ENCODE results near the gene CLEC16A.

CLEC16A gene

DNA sequence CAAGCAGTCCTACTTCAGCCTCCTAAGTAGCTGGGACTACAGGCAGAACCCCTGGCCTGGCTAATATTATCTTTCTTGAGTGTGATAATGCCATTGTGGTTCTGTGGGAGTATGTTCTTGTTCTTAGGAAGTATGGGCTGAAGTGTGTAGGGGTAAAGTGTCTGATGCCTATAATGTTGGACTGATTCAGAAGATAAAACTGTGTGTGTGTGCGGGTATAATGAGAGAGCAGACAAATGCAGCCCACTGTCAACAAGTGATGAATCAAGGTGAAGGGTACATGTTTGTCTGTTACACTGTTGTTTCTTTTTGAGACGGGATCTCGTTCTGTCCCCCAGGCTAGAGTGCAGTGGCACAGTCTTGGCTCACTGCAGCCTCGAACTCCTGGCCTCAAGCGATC is 127.5 kb downstream of the CLEC16A start:
- peak; percentile 46 for DNase-seq

DNA sequence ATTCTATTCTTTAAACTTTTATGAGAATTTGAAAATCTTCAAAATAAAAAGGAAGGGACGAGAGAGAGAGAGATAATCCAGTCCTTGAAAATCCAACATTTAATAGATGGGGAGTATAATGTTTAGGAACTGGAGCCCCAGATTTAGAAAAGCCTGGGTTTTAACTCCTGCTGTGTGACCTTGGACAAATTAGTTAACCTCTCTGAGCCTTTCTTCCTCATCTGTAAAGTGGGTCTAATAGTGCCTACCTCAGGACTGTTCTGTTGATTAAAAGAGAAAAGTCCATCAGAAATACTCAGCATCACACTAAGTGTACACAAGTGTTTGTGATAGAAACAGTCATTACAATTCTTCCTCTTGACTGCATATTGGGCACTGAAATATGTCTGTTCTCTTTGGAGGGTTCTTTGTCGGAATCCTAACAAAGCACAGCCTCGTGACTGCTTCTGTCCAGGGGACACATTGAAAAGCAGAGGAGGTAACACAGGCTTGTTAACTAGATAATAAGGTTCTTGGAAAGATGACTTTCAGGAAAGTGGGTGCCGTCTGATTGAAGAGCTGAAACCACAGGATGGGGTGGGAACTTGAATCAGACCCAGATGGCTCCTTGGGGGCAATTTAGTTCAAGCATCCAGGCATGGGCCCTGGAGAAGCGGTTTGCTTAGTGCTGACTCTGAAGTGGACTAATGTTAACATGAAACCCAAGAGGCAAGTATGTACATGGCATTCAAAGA is 128.2 kb downstream of the CLEC16A start:
- peak; percentile 89 for DNase-seq

DNA sequence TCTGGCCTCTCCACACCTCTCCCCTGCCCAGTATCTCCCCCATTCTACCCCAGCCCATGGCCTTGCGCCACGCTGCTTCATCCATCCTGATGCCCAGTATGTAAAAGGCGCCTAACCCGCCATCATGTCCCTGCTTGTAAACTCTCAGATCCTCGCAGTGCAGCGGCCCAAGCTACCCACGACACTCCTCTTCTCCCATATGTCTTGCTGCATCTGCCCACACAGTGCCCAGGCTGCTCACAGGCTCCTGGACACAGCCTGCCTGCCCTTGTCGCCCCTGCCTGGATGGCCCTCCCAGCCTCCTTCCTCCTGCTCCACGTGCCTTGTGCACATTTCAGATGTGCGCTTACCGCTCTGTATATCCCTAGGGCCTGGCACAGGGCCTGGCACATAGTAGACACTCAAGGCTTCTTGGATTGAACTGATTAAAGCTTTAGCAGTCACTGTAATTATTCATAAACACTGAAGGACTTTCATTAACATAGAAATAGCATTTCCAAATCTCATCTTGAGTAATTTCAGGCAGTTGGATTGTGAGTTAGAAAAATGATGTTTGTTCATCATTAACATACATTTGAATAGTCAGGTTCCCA is 129.1 kb downstream of the CLEC16A start:
- DNase-seq: no peak

DNA sequence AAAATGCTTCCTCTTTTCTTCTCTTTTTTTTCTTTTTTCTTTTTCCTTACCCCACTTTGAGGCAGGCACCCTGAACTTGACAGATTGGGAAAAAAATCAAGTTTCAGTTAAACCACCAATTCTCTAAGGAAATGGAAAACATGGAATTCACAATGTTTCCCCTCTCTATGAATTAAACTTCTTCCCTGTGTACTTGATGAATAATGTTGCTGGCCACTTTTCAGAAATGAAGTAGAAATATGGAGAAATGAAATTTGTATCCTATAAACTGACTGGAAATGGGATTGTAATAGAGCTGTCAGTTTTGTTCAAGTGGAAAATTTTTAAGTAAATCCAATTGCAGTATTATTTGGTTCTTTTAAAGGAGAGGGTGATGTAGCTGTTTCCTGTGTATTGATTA is 129.8 kb downstream of the CLEC16A start:
- DNase-seq: no peak

DNA sequence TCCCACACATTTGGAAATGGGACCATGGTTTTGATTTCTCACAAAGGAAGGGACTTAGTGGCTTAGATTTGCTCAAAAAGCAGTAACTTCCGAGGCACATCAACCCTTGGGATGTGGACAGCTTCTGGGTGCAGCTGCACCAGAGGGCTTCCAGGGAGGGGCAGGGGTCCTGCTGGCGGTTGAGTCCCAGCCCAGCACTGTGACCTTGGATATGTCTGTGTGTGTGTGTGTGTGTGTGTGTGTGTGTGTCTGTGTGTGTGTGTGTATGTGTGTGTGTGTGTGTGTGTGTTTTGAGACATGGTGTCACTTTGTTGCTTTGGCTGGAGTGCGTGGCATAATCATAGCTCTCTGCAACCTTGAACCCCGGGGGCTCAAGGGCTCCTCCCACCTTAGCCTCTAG is 130.8 kb downstream of the CLEC16A start:
- no peak for DNase-seq

DNA sequence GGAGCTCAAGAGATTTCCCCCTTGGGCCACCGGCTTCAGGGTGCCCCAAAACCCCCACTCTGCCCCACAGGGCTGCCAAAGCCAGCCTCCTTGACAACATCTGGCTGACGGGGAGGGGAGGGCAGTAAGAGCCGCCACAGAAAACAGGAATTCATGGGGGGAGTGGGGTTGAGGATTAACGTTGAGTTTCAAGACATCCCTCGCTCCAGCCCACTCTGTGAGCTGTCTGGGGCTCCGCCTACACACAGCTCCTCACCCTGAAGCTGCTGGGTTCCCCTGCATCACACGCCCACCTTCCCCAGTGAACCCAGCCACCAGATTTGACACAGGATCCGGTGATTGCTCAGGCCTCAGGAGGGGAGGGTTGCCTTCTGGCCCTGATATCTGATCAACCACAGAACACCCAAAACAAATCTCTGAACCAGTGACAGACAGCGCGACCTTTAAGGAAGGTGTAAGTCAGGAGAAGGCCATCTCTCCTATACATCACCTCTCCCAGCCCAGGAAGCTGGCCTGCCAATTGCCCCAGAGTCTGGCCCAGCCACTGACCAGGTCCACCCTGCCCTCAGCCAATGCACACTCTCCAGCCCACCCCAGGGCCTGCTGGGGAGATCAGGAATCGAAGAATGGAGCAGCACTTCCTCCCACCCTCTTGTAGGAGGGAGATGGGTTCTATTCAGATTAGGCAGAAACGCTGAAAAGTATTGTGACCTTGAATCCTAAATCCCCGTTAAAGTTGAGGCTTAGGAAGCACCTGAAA is 132.1 kb downstream of the CLEC16A start:
- DNase-seq: peak; percentile 40

DNA sequence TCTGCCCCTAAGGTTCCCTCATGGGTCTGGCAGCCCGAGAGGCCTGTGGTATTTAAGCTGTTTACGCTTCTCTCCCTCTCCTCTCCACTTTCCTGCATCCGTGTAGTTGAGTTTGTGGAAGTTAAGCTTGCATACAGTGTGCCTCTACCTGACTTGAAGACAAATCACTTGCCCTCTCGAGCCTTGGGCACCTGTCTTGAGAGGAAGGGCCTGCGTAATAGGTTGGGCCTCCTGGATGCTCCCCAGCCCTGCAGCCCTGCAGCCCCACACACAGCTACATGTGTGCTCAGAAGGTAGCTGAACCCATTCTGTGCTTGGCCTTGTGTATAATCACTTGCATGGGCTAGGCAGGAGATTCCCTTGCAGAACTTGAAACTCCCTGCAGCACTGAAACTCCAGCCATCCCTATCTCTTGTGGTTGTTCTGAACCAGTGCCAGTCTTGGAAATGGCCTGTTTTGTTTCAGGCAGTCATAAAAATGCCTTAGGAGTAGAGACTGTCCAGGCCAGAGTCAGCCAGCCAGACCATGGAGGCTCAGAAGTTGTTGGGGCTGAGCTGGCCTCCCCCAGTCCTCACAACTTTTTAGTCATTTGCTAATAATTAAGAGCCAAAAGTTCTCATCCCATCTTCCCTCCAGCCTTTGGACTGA is 134.6 kb downstream of the CLEC16A start:
- DNase-seq: no peak

DNA sequence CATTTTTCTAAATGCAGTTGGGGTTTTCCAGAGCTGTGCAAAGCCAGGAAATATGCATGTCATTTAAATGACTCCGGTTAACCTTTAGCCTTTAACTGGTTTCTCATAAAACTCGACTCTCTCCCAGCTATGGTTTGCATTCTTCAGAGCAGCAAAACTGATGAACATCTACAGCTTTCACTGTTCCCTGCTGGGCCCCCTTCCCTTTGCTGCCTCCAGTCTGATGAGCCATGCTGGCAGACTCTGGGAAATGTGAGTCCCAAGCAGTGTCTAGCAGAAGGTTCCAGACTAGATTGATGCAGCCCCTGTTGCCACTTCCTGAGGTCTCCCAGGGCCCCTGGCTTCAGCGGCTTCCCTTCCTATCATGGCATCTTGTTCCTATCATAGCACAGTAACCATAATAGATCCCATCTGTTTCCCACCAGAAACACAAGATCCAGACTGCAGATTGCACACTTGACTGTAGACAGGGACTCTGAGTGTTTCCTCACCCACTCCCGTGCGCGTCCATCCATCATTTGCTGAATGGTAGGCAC is 135.4 kb downstream of the CLEC16A start:
- DNase-seq: no peak

DNA sequence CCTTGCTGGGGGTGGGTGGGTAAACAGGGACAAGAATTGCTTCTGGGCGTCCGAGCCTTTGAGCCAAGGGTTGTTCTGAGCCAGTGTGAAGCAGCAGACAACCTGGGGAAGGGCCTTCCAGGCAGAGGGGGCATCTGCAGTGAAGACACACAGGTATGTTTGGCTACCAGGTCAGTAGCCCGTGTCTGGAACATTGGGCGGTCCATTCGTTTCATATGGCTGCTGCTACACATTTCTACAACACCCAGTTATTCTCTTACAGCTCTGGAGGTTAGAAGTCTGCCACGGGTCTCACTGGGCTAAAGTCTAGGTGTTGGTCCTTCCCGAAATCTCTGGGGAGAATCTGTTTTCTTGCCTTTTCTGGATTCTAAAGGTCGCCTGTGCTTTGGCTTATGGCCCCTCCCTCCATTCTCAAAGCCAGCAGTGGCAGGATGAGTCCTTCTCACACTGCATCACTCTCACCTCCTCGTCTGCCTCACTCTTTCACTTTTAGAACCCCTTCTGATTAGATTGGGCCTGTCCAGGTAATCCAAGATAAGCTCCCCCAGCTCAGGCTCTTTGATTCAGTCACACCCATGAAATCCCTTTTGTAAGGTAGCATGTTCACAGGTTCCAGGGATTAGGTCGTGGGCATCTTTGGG is 136.1 kb downstream of the CLEC16A start:
- DNase-seq: no peak

DNA sequence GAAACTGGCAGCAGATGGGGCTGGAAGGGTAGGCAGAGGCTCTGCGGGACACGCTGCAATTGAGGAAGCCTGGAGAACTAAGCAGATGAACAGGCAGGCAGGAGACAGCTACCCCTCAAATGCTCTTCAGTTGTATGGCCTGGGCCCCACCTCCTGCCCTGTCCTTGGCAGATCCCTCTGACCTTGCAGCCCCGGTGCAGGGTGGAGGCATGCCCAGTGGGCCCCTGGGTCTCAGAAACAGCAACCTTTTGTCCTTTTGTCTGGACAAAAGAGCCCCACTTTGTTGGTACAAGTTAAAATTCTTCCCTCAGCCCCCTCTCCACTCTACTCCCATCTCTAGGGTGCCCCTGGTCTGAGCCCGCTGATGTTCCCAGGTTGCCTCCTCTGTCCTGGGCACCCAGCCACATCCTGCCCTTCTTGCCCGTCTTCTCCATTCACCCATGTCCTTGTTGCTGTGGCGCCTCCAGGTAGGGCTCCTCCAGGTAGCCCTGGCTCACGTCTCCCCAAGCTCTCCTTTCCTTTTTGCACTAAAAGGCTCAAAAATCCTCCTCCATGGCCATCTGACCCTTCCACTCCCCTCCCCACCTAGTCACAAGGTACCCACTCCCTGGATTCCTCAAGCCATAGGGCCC is 136.8 kb downstream of the CLEC16A start:
- no peak for DNase-seq

DNA sequence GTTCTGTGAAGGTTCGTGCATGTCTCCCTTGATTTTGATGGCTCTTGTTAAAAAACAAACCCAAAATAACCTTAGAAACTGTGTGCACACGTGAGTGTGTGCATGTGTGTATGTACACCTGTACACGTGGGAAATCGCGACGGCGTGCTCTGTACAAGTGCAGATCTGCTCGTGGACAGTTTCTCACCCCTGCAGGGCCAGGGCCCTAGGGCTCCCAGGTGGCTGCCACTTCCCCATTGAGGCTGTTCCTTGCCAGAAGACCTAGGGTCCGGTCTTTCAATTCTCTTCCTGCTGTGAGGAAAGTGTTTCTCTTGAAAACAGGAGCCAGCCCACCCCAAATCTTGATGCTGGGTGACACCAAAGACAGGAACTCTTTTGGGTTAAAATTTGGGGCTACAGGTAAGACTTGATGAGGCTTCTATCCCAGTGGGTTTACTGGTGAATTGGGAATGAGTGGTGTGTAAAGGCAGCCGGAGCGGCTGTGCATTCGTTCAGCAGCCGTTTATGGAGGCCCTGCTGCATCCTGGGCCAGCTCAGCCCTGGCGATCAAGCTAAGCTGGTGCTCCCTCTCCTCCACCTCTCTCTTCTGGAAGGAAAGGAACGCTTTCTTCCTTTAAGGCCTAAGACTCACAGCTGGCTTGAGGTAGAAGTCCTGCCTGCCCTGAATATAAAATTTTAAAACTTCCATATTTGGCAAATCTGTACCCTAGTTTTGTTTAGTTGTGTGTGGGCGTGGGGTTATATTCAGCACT is 137.9 kb downstream of the CLEC16A start:
- no peak for DNase-seq

DNA sequence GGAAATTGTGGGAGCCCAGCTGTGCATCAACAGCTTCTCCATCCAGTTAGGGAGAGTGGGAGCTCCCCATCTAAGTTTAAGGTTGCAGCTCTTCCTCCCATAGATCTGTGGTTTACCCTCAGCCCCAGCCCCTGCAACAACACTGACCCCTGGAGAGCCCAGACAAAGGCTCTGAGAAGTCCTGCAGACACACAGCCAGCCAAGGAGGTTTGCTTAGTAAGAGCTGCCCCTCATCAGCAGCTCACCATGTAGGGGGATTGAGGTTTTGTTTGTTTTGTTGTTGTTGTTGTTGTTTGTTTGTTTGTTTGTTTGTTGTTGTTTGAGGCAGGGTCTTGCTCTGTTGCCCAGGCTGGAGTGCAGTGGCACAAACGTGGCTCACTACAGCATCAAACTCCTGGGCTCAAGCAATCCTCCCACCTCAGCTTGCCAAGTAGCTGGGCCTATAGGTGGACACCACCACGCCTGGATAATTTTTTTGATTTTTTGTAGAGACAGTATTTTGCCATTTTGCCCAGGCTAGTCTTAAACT is 138.6 kb downstream of the CLEC16A start:
- DNase-seq: no peak

DNA sequence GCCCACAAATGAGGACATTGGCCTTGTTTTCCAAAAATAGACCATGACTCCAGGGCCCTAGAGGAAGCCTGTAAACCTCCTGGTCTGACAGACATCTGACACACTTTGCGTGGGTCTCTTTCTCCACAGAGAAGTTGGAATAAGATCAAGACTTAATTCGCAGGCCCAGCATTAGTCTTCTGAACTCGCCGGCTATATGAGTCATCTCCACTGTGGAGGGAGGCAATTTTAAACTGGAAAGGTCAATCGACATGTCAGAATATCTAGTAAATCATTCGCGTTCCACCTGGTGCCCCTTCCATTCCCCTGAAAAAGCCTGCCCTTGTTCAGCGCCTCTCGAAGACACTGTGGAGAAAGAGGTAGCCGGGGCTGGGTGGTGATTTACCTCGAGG is 140.1 kb downstream of the CLEC16A start:
- DNase-seq: no peak

DNA sequence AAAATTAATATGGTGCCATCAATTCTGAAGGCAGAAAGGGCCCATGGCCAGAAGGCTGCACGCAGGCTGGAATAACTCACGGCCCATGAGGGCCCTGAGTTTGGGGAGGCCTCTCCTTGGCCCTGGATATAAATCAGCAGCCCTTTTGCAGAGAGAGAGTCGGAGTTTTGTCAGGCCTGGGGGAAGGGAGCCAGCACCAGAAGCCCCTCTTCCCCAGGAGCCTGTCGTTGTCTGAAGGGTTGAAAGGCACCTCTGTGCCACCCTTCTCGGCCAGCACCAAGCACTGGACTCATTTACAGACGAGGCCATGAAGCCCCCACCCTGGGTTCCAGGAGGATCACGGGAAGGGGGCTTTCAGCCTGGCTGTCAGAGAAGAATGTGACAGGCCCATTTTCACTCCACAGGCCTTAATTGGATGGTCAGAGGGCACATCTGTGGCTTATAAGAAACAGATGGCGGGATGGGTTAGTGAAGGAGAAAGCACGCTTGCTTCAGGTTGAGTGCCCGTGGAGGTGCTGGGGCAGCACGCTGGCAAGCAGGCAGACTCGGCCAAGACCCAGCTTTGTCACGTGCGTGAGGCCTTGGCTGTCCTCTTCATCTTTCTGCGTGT is 140.6 kb downstream of the CLEC16A start:
- DNase-seq: no peak

DNA sequence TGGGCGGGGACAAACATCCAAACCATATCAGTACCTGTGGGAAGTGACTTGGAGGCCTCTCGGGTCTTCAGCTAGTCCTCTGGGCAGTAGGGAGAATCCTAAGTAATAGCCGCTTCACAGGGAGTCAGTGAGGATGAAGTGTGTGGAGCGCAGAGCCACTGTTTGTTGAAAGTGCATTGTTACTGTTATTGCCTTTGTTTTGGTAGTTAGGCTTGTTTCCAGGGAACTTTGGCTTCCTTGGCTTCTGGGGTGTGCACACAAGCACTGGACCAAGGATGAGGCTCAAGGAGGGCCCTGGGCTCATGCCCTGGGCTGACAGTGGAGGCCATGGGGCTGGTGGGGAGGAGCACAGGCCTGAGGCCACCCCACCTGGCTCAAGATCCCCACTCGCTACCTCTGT is 141.6 kb downstream of the CLEC16A start:
- DNase-seq: no peak

DNA sequence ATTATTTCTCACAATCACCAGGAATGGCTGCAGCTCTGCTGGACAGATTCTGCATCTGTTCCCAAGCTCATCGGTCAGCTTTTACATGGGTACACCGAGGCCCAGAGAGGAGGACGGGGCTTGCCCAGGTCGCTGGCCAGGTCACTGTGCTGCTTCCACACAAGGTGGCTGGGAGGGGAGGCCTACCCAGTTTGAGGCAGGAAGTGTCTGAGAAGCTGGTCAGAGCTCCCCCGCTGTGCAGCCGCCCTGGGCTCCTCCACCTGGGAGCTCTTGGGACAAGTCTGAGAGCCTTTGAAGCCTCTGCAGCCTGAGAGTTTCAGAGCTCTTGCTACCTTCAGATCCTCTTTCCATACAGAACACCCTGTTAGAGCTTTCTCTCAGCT is 143.3 kb downstream of the CLEC16A start:
- DNase-seq: no peak

DNA sequence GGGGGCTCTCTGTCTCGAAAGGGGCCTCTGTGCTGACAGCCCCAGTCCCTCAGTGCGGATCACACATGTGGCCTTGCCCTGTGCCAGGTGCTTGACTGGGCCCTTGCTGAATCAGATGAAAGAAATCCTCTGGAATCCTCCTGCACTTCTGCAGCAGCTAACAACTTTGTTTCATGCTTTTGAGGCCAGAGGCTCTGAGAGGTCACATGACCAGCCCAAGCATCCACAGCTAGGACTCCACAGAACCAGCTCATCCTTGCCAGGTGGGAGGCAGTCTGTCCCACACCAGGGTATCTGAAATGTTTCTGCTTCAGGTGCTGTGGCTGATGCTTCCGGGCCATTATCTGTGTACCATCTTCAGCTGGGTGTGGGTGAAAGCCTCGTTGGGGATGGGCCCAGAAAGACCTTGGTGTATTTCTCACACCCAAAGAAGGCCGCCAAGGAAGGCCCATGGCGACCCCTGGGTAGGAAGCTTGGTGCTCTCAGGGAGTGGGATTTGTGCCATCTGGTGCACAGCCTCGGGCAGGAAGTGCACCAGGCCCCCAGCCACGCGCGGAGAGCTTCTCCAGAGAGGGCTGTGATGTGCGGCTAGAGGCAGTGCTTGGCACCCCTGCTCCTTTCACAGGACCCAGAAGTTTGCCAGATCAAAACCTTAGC is 143.8 kb downstream of the CLEC16A start:
- DNase-seq: no peak

DNA sequence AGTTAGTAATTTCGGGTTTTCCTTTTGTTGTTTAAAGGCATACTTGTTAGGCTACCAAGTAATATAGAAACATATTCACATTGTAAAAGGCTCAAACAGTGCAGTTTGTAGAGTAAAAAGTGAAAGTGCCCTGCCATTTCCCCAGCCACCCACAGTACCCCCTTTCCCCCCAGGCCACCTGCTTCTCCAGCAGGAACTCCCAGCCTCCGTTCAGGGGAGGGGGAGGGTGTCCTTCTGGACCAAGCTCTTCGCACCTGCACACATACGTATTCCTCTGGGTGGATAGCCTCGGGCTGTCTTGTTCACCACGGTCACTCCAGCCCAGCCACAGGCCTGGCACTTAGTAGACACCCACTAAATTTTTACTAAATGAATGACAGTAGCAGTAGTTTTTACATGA is 144.5 kb downstream of the CLEC16A start:
- no peak for DNase-seq

DNA sequence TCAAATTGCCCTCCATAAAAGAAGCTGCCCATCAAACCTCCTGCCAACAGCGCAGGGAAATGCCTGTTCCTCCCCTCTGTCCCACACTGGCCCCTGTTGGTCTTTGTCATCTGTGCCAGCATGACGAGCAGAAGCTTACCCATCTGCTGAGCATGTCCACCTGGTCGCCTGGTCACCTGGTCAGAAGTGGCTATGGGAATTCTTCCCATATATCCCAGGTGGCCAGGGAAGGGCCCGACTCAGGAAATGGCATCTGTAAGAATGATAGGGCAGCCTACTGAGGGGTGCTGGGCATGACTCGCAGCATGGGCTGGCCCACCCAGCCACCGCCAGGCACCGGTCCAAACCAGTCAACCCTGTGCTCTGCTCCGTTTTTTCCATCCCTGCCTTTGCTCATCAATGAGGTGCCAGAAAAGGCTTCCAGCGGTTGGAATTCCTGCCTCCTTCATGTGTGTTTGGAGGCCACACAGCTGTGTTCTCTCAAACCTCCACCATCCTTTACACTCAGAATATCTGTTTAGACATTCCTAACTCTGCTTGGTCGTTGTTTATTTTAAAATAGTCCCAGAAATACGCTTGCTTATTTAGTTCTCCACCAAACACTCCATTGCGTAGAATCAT is 145.2 kb downstream of the CLEC16A start:
- DNase-seq: no peak

DNA sequence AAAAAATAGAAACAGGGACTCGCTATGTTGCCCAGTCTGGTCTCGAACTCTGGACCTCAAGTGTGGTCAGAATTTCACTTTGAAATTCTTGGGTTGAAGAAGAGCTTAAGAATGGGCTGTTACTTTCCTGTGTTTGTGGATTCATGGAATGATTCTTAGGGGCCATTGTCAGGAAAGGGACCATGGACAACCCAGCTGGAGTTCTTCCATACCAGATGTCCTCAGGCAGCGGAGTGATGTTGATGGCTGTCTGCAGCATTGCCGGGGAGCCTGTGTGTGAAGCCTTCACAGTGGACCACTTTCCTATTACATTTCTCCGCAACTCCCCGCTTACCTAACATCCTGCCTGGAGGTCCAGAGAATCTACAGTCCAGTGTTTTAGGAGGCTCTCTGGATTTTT is 145.9 kb downstream of the CLEC16A start:
- no peak for DNase-seq
